ENCODE results near the gene CFAP107. TPM values are rescaled to one million over a fixed set of nuclear protein-coding genes. Genes with fewer than 3 reads are reported as not detected.
"Not testable (repeated sequence)": the region's sequence is repeated elsewhere in the genome, so short reads cannot be mapped to it uniquely, and the experiment has no call there.

Gene CFAP107
- total RNA-seq, 1 experiment from 2014 or later: not detected

DNA sequence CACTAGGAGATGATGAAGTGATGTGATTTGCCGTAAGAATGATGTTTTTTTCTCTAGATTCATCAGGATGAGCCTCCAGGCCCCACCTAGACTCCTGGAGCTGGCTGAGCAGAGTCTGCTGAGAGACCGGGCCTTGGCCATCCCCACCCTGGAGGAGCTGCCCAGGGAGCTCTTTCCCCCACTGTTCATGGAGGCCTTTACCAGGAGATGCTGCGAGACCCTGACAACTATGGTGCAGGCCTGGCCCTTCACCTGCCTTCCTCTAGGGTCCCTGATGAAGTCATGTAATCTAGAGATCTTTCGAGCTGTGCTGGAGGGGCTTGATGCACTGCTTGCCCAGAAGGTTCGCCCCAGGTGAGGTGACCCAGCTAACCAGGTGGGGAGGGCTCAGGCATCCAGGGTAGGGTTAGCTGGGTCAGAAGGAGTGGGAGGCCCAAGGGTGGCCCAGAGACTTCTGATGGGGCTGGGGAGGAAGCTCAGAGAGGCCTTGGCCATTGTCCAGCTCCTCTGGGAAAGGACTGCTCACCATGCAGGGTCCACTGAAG, 28.9 kb downstream of the CFAP107 start:
- Histone ChIP-seq H3K4me2 (ENCODE audit: low read depth, low read length, poor library complexity, severe bottlenecking) (no peak overlapping the region), H3K9ac (ENCODE audit: low read length) (no peak overlapping the region), H3K27me3 (ENCODE audit: low read length) (no peaks in the 10 kb centered on the region), H3K4me3 (ENCODE audit: low read length) (no peak overlapping the region), H3K27ac (ENCODE audit: low read length) (no peak overlapping the region), H3K36me3 (ENCODE audit: insufficient read depth, low read length) (no peaks in the 10 kb centered on the region), H3K9me3 (ENCODE audit: low read length) (no peaks in the 10 kb centered on the region), H3K79me2 (ENCODE audit: low read length) (no peaks in the 10 kb centered on the region), H3K4me1 (ENCODE audit: low read length) (no peaks in the 10 kb centered on the region), H2AFZ (ENCODE audit: low read length) (no peak overlapping the region), H4K20me1 (ENCODE audit: insufficient read depth, low read depth, low read length) (no peaks in the 10 kb centered on the region), H3K9me2 (replicated peaks; ENCODE audit: insufficient read depth, low read length) (no peaks in the 10 kb centered on the region)
- no peak for DNase-seq

DNA sequence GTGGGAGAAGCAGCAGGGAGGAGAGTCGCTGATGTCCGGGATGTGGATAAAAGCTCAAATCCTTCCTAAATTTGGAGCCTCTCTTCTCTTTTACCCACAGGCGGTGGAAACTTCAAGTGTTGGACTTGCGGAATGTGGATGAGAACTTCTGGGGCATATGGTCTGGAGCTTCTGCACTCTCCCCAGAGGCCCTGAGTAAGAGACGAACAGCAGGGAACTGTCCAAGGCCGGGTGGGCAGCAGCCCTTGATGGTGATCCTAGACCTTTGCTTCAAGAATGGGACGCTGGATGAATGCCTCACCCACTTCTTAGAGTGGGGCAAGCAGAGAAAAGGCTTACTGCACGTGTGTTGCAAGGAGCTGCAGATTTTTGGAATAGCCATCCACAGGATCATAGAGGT, 29.4 kb downstream of the CFAP107 start:
- no peaks in the 10 kb centered on the region for H3K79me2 ChIP-seq (ENCODE audit: low read length)
- no peaks in the 10 kb centered on the region for H3K27me3 ChIP-seq (ENCODE audit: low read length)
- no peak overlapping the region for H3K9ac ChIP-seq (ENCODE audit: low read length)
- DNase-seq: no peak
- no peaks in the 10 kb centered on the region for H3K9me2 ChIP-seq (replicated peaks; ENCODE audit: insufficient read depth, low read length)
- no peaks in the 10 kb centered on the region for H3K36me3 ChIP-seq (ENCODE audit: insufficient read depth, low read length)
- H3K4me1 ChIP-seq (ENCODE audit: low read length): no peaks in the 10 kb centered on the region
- no peak overlapping the region for H2AFZ ChIP-seq (ENCODE audit: low read length)
- H3K27ac ChIP-seq (ENCODE audit: low read length): no peak overlapping the region
- no peak overlapping the region for H3K4me3 ChIP-seq (ENCODE audit: low read length)
- no peaks in the 10 kb centered on the region for H3K9me3 ChIP-seq (ENCODE audit: low read length)
- no peaks in the 10 kb centered on the region for H4K20me1 ChIP-seq (ENCODE audit: insufficient read depth, low read depth, low read length)
- H3K4me2 ChIP-seq (ENCODE audit: low read depth, low read length, poor library complexity, severe bottlenecking): no peak overlapping the region

DNA sequence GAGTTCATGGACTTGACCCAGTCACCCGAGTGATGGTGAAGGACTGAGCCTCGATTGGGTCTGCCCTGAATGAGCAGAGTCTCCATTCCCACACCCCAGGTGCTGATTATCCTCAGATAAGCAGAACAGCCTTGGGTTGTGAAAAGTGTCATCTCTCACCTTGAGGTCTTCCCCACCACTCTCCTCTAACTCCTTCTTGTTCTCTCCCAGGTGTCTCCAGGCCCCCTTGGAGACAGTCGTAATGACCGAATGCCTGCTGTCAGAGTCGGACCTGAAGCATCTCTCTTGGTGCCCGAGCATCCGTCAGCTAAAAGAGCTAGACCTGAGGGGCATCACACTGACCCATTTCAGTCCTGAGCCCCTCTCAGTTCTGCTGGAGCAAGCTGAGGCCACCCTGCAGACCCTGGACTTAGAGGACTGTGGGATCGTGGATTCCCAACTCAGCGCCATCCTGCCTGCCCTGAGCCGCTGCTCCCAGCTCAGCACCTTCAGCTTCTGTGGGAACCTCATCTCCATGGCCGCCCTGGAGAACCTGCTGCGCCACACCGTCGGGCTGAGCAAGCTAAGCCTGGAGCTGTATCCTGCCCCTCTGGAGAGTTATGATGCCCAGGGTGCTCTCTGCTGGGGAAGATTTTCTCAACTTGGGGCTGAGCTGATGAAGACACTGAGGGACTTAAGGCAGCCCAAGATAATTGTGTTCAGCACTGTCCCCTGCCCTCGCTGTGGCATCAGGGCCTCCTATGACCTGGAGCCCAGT, 31.0 kb downstream of the CFAP107 start:
- Histone ChIP-seq H3K36me3 (ENCODE audit: insufficient read depth, low read length) (no peaks in the 10 kb centered on the region), H3K4me1 (ENCODE audit: low read length) (no peaks in the 10 kb centered on the region), H3K79me2 (ENCODE audit: low read length) (no peaks in the 10 kb centered on the region), H3K4me3 (ENCODE audit: low read length) (no peak overlapping the region), H3K27ac (ENCODE audit: low read length) (no peak overlapping the region), H3K9ac (ENCODE audit: low read length) (no peak overlapping the region), H3K4me2 (ENCODE audit: low read depth, low read length, poor library complexity, severe bottlenecking) (no peak overlapping the region), H3K9me3 (ENCODE audit: low read length) (no peaks in the 10 kb centered on the region), H3K9me2 (replicated peaks; ENCODE audit: insufficient read depth, low read length) (no peaks in the 10 kb centered on the region), H4K20me1 (ENCODE audit: insufficient read depth, low read depth, low read length) (no peaks in the 10 kb centered on the region), H3K27me3 (ENCODE audit: low read length) (no peaks in the 10 kb centered on the region), H2AFZ (ENCODE audit: low read length) (no peak overlapping the region)
- no peak for DNase-seq

DNA sequence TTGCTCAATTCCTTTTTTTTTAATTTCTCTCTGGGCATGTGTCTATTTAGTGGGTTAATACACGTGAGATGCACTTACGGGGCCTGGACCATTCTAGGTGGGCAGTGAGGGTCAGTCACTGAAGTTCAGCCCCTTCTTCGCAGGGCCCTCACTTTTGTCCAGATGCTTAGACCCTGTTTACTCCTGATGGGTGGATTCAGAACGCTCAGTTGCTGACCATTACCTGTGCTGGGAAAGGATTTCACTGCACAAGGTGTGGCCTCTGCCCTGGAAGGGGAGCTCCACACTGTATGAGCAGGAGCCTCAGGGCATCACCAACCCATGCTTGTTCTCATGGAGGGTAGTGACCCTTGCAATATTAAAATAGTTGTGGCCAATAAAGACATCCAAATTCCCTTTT, 32.1 kb downstream of the CFAP107 start:
- H4K20me1 ChIP-seq (ENCODE audit: insufficient read depth, low read depth, low read length): no peaks in the 10 kb centered on the region
- H3K4me2 ChIP-seq (ENCODE audit: low read depth, low read length, poor library complexity, severe bottlenecking): no peak overlapping the region
- no peaks in the 10 kb centered on the region for H3K9me2 ChIP-seq (replicated peaks; ENCODE audit: insufficient read depth, low read length)
- H3K9me3 ChIP-seq (ENCODE audit: low read length): no peaks in the 10 kb centered on the region
- no peaks in the 10 kb centered on the region for H3K36me3 ChIP-seq (ENCODE audit: insufficient read depth, low read length)
- H3K4me3 ChIP-seq (ENCODE audit: low read length): no peak overlapping the region
- DNase-seq: no peak
- no peak overlapping the region for H3K9ac ChIP-seq (ENCODE audit: low read length)
- H3K27ac ChIP-seq (ENCODE audit: low read length): no peak overlapping the region
- no peaks in the 10 kb centered on the region for H3K4me1 ChIP-seq (ENCODE audit: low read length)
- H2AFZ ChIP-seq (ENCODE audit: low read length): no peak overlapping the region
- no peaks in the 10 kb centered on the region for H3K79me2 ChIP-seq (ENCODE audit: low read length)
- no peaks in the 10 kb centered on the region for H3K27me3 ChIP-seq (ENCODE audit: low read length)

DNA sequence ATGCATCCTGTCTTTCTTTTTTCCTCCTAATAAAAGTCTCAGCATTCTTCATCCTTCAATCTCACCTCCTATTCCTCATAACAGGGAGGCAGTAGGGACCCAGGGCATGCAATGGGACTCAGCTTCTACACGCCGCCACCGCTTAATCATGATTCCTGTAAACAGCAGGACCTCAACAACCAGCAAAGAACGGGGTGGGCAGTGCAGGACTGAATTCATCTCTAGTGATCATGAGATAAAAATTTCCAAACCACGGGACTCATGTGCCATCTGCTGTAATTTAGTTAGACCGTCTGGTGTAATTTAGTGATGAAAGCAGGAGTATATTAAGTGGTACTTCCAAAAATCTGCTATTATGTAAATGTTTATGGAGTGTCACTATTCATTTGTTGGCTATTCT, 32.9 kb downstream of the CFAP107 start:
- no peaks in the 10 kb centered on the region for H3K9me3 ChIP-seq (ENCODE audit: low read length)
- H4K20me1 ChIP-seq (ENCODE audit: insufficient read depth, low read depth, low read length): no peaks in the 10 kb centered on the region
- H3K27me3 ChIP-seq (ENCODE audit: low read length): no peaks in the 10 kb centered on the region
- no peaks in the 10 kb centered on the region for H3K79me2 ChIP-seq (ENCODE audit: low read length)
- no peaks in the 10 kb centered on the region for H3K36me3 ChIP-seq (ENCODE audit: insufficient read depth, low read length)
- H3K9me2 ChIP-seq (replicated peaks; ENCODE audit: insufficient read depth, low read length): no peaks in the 10 kb centered on the region
- H3K4me1 ChIP-seq (ENCODE audit: low read length): no peaks in the 10 kb centered on the region
- no peak overlapping the region for H2AFZ ChIP-seq (ENCODE audit: low read length)
- no peak overlapping the region for H3K9ac ChIP-seq (ENCODE audit: low read length)
- H3K4me2 ChIP-seq (ENCODE audit: low read depth, low read length, poor library complexity, severe bottlenecking): no peak overlapping the region
- no peak overlapping the region for H3K4me3 ChIP-seq (ENCODE audit: low read length)
- H3K27ac ChIP-seq (ENCODE audit: low read length): no peak overlapping the region
- no peak for DNase-seq

DNA sequence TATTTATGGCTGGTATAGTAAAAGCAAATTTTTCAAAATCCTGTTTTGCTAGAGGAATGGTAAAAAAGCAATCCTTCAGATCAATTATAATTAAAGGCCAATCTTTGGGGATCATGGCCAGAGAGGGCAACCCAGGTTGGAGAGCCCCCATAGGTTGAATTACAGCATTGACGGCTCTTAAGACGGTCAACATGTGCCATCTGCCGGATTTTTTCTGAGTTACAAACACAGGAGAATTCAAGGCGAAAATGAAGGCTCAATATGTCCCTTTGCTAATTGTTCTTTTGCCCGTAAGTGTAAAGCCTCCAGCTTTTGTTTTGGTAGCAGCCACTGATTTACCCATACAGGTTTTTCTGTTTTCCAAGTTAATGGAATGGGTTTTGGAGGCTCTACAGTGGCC, 35.5 kb downstream of the CFAP107 start:
- not testable (repeated sequence) for H3K4me2 ChIP-seq (ENCODE audit: low read depth, low read length, poor library complexity, severe bottlenecking); DNase-seq; H3K79me2 ChIP-seq (ENCODE audit: low read length); H2AFZ ChIP-seq (ENCODE audit: low read length); H3K9me2 ChIP-seq (replicated peaks; ENCODE audit: insufficient read depth, low read length); H3K9me3 ChIP-seq (ENCODE audit: low read length); H3K27ac ChIP-seq (ENCODE audit: low read length); H3K9ac ChIP-seq (ENCODE audit: low read length); H4K20me1 ChIP-seq (ENCODE audit: insufficient read depth, low read depth, low read length); H3K4me3 ChIP-seq (ENCODE audit: low read length); H3K36me3 ChIP-seq (ENCODE audit: insufficient read depth, low read length); H3K27me3 ChIP-seq (ENCODE audit: low read length); H3K4me1 ChIP-seq (ENCODE audit: low read length)

DNA sequence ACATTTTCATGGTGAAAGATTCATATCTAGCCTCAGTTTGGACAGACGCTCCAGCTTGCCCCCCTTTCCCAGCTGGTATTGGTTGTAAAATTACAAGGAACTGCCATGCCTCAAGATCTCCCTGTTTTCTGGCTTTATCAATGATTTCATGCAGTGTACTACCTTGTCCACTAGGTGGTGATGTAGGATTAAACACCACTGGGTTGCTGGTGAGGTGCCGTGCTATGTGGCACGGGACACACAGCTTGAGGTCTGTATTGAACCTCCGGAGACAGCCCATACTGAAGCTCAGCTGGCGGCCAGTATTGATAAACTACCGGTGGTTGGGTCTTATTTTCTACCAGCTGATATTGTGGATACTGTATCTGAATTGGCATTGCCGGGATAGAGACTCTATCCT, 37.8 kb downstream of the CFAP107 start:
- not testable (repeated sequence) for H3K9ac ChIP-seq (ENCODE audit: low read length); H2AFZ ChIP-seq (ENCODE audit: low read length); H3K79me2 ChIP-seq (ENCODE audit: low read length); H3K9me3 ChIP-seq (ENCODE audit: low read length); H3K36me3 ChIP-seq (ENCODE audit: insufficient read depth, low read length); H3K9me2 ChIP-seq (replicated peaks; ENCODE audit: insufficient read depth, low read length); H4K20me1 ChIP-seq (ENCODE audit: insufficient read depth, low read depth, low read length); H3K4me3 ChIP-seq (ENCODE audit: low read length); H3K4me2 ChIP-seq (ENCODE audit: low read depth, low read length, poor library complexity, severe bottlenecking); H3K27ac ChIP-seq (ENCODE audit: low read length); H3K4me1 ChIP-seq (ENCODE audit: low read length); H3K27me3 ChIP-seq (ENCODE audit: low read length)
- DNase-seq: peak; percentile 76

DNA sequence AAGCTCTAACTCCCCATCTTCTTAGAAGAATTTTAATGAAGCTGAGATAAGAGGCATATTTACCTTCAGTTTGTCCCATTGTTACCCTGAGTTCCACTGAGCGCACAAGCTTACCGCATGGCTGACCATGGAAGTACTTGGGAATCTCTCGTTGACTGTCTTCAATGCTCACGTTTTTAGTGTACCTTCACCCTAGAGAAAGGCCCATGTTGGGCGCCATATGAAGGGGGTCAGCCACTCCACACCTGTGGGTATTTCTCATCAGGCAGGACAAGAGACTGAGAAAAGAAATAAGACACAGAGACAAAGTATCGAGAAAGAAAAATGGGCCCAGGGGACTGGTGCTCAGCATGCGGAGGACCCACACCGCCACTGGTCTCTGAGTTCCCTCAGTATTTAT, 38.7 kb downstream of the CFAP107 start:
- H3K36me3 ChIP-seq (ENCODE audit: insufficient read depth, low read length); H4K20me1 ChIP-seq (ENCODE audit: insufficient read depth, low read depth, low read length); H3K4me3 ChIP-seq (ENCODE audit: low read length); H3K27ac ChIP-seq (ENCODE audit: low read length); H3K4me1 ChIP-seq (ENCODE audit: low read length); H2AFZ ChIP-seq (ENCODE audit: low read length); H3K9me2 ChIP-seq (replicated peaks; ENCODE audit: insufficient read depth, low read length); H3K27me3 ChIP-seq (ENCODE audit: low read length); H3K79me2 ChIP-seq (ENCODE audit: low read length); H3K9me3 ChIP-seq (ENCODE audit: low read length); H3K4me2 ChIP-seq (ENCODE audit: low read depth, low read length, poor library complexity, severe bottlenecking); H3K9ac ChIP-seq (ENCODE audit: low read length): not testable (repeated sequence)
- DNase-seq: peak; percentile 41
